H9 (cell line): ENCODE data around the gene C11orf87. TPM values are rescaled to one million over a fixed set of nuclear protein-coding genes. Genes with fewer than 3 reads are reported as not detected.

Source experiments
- DNase-seq: peaks from one replicate; pipeline ENCODE4 v3.0.0-alpha.2; 2017
- H2AFZ ChIP-seq: one replicate; pipeline ENCODE4 v1.6.1; 2013; ENCODE audit warnings: mild to moderate bottlenecking, low read length, control low read depth, moderate library complexity
- H2AK5ac ChIP-seq: 2 replicates; pipeline ENCODE4 v1.6.1; 2013; ENCODE audit warnings: low read length, control low read depth, mixed read lengths; ENCODE audit not compliant: insufficient read length
- H2BK120ac ChIP-seq: one replicate; pipeline ENCODE4 v1.6.1; 2013; ENCODE audit warnings: low read depth, mild to moderate bottlenecking, low read length, control low read depth, inconsistent platforms; ENCODE audit not compliant: poor library complexity, severe bottlenecking
- H2BK12ac ChIP-seq: 2 replicates; pipeline ENCODE4 v1.6.1; 2013; ENCODE audit warnings: low read length, control low read depth, mixed read lengths, low read depth; ENCODE audit not compliant: insufficient read length
- H2BK15ac ChIP-seq: 2 replicates; pipeline ENCODE4 v1.6.1; 2013; ENCODE audit warnings: low read depth, low read length, control low read depth
- H2BK20ac ChIP-seq: one replicate; pipeline ENCODE4 v1.6.1; 2013; ENCODE audit warnings: low read depth, mild to moderate bottlenecking, low read length, control low read depth, inconsistent platforms; ENCODE audit not compliant: poor library complexity, severe bottlenecking
- H2BK5ac ChIP-seq: 2 replicates; pipeline ENCODE4 v1.6.1; 2013; ENCODE audit warnings: low read length, control low read depth, mixed read lengths; ENCODE audit not compliant: insufficient read length
- H3K14ac ChIP-seq: 2 replicates; pipeline ENCODE4 v1.6.1; 2013; ENCODE audit warnings: low read length, control low read depth; ENCODE audit not compliant: insufficient read depth
- H3K18ac ChIP-seq: 2 replicates; pipeline ENCODE4 v1.6.1; 2013; ENCODE audit warnings: low read depth, mild to moderate bottlenecking, mixed read lengths, low read length, control low read depth; ENCODE audit not compliant: insufficient read length
- H3K23ac ChIP-seq: 2 replicates; pipeline ENCODE4 v1.6.1; 2013; ENCODE audit warnings: low read length, control low read depth, mixed read lengths, low read depth; ENCODE audit not compliant: insufficient read length
- H3K23me2 ChIP-seq: 2 replicates; pipeline ENCODE4 v1.6.1; 2013; ENCODE audit warnings: low read depth, mild to moderate bottlenecking, mixed read lengths, low read length, control low read depth; ENCODE audit not compliant: insufficient read length, poor library complexity, severe bottlenecking
- H3K27ac ChIP-seq: 2 replicates; pipeline ENCODE4 v1.5.1; 2013; ENCODE audit warnings: low read length, control low read depth, mixed read lengths, low read depth; ENCODE audit not compliant: insufficient read length
- H3K27me3 ChIP-seq: 2 replicates; pipeline ENCODE4 v1.6.1; 2013; ENCODE audit warnings: low read length, control low read depth, inconsistent platforms; ENCODE audit not compliant: insufficient read depth
- H3K4ac ChIP-seq: 2 replicates; pipeline ENCODE4 v1.6.1; 2013; ENCODE audit warnings: low read depth, mild to moderate bottlenecking, control low read depth, inconsistent platforms, low read length, moderate library complexity
- H3K4me1 ChIP-seq: 2 replicates; pipeline ENCODE4 v1.6.1; 2013; ENCODE audit warnings: low read length, control low read depth, inconsistent platforms; ENCODE audit not compliant: insufficient read depth
- H3K4me2 ChIP-seq: 2 replicates; pipeline ENCODE4 v1.6.1; 2013; ENCODE audit warnings: low read length, control low read depth, mixed read lengths; ENCODE audit not compliant: insufficient read length, insufficient read depth
- H3K56ac ChIP-seq: 2 replicates; pipeline ENCODE4 v1.6.1; 2013; ENCODE audit warnings: low read depth, mild to moderate bottlenecking, mixed read lengths, low read length, control low read depth; ENCODE audit not compliant: insufficient read length
- H3K79me1 ChIP-seq: 2 replicates; pipeline ENCODE4 v1.6.1; 2013; ENCODE audit warnings: low read depth, mild to moderate bottlenecking, moderate library complexity, low read length, control low read depth, inconsistent platforms; ENCODE audit not compliant: insufficient read depth, poor library complexity, severe bottlenecking
- H3K79me2 ChIP-seq: 2 replicates; pipeline ENCODE4 v1.6.1; 2013; ENCODE audit warnings: low read length, control low read depth, inconsistent platforms; ENCODE audit not compliant: insufficient read depth
- H3K9ac ChIP-seq: 2 replicates; pipeline ENCODE4 v1.6.1; 2013; ENCODE audit warnings: low read length, control low read depth, mixed read lengths; ENCODE audit not compliant: insufficient read length; ENCODE audit errors: extremely low read depth
- H3K9me3 ChIP-seq: one replicate; pipeline ENCODE4 v1.6.1; 2013; ENCODE audit warnings: low read depth, low read length, inconsistent platforms; ENCODE audit not compliant: control insufficient read depth
- H3T11ph ChIP-seq: one replicate; pipeline ENCODE4 v1.6.1; 2013; ENCODE audit warnings: mild to moderate bottlenecking, low read length, control low read depth, inconsistent platforms
- H4K20me1 ChIP-seq: one replicate; pipeline ENCODE4 v1.6.1; 2013; ENCODE audit not compliant: control insufficient read depth, insufficient read length, insufficient read depth
- H4K5ac ChIP-seq: 2 replicates; pipeline ENCODE4 v1.6.1; 2013; ENCODE audit warnings: low read depth, mild to moderate bottlenecking, mixed read lengths, low read length, control low read depth; ENCODE audit not compliant: insufficient read length
- H4K8ac ChIP-seq: replicated peaks from 2 replicates; pipeline ENCODE4 v1.6.1; 2013; ENCODE audit warnings: low read length, control low read depth, mixed read lengths, low read depth; ENCODE audit not compliant: insufficient read length
- H4K91ac ChIP-seq: 2 replicates; pipeline ENCODE4 v1.6.1; 2013; ENCODE audit warnings: low read depth, mild to moderate bottlenecking, moderate library complexity, mixed read lengths, low read length, control low read depth; ENCODE audit not compliant: insufficient read length
- H3K27ac Mint-ChIP-seq, 3 experiments: 2 replicates in 2 of 3; 3 replicates in 1 of 3; pipeline ENCODE4 v1.8.0; 2020 to 2021; ENCODE audit warnings: mixed read lengths in 3 of 3, mild to moderate bottlenecking in 1 of 3, moderate library complexity in 1 of 3
- H3K27me3 Mint-ChIP-seq: 2 replicates; pipeline ENCODE4 v1.8.0; 2021; ENCODE audit warnings: low read depth, mild to moderate bottlenecking, moderate library complexity, mixed read lengths
- H3K36me3 Mint-ChIP-seq, 3 experiments: 2 replicates in 2 of 3; 3 replicates in 1 of 3; pipeline ENCODE4 v1.8.0; 2020 to 2021; ENCODE audit warnings: low read depth in 3 of 3, mixed read lengths in 3 of 3; ENCODE audit not compliant: insufficient read depth in 1 of 3
- H3K4me1 Mint-ChIP-seq, 2 experiments: 2 replicates each; pipeline ENCODE4 v1.8.0; 2020; ENCODE audit warnings: mixed read lengths in 2 of 2
- H3K4me3 Mint-ChIP-seq, 2 experiments: 2 replicates in 1 of 2; 3 replicates in 1 of 2; pipeline ENCODE4 v1.8.0; 2020 to 2021; ENCODE audit warnings: mild to moderate bottlenecking in 2 of 2, mixed read lengths in 2 of 2, moderate library complexity in 1 of 2
- H3K9me3 Mint-ChIP-seq, 2 experiments: 2 replicates in 1 of 2; 3 replicates in 1 of 2; pipeline ENCODE4 v1.8.0; 2020; ENCODE audit warnings: mild to moderate bottlenecking in 2 of 2, mixed read lengths in 2 of 2, moderate library complexity in 1 of 2
- WGBS: extraction: QIAGEN DNeasy Blood & Tissue Kit; methylation state at CpG from one replicate; pipeline ENCODE4 v1.1.7; 2013; ENCODE audit warnings: missing lambda C conversion rate, low lambda C conversion rate, mixed read lengths; ENCODE audit not compliant: insufficient read length; ENCODE audit errors: extremely low coverage; 5-methylcytosine and 5-hydroxymethylcytosine counted together
- total RNA-seq: library from RNA; stranded (reverse); gene quantifications from 2 replicates; pipeline ENCODE4 v1.2.1, GENCODE V29; 2021
- TF ChIP-seq, protein P1 (sequence below): fragments of 200-600 bp; sonication (generic); conservative IDR thresholded peaks from 3 replicates; pipeline ENCODE4 v1.8.0; 2021; ENCODE audit warnings: antibody characterized with exemption, mild to moderate bottlenecking

The C11orf87 gene
- total RNA-seq, 1 experiment from 2014 or later, result 0.11 TPM

DNA sequence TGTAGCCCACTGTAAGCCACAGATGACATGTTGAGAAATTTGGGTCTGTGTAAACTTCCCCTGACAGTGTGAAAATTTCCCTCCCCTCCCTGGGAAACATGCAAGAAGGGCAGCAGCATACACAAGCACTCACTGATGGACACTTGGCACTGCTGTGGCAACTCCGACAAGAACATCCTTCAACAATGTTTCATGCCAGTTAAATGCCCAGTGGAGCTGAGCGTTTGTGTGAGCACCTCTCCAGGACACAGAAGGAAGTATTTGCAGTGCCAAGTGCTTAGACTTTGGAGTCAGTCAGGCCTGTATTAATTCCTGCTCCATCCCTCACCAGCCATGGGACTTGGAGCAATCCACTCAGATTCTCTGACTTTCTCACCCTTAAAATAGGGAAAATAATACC, 17.7 kb downstream of the C11orf87 start:
- peaks cover 2% of the 10 kb centered on the region; the same call in 1 of the 2 replicates for H3K27me3 ChIP-seq
- no peak overlapping the region for H3K27ac ChIP-seq
- no peaks in the 10 kb centered on the region for H3K79me2 ChIP-seq
- Mint-ChIP-seq H3K27me3 (no peaks in the 10 kb centered on the region), H3K4me3 (no peak overlapping the region), H3K27ac (no peak overlapping the region), H3K4me1 (peaks cover 9 to 13% of the 10 kb centered on the region in 2 experiments), H3K36me3 (no peaks in the 10 kb centered on the region), H3K9me3 (no peaks in the 10 kb centered on the region)
- no peak overlapping the region for H2BK20ac ChIP-seq
- no peaks in the 10 kb centered on the region for H4K20me1 ChIP-seq
- no CpG with 5 or more reads among the region's 2 CpGs for WGBS
- H3T11ph ChIP-seq, result no peak overlapping the region
- no peak overlapping the region for H3K56ac ChIP-seq
- H2BK5ac ChIP-seq, result no peak overlapping the region
- no peaks in the 10 kb centered on the region; the same call in 1 of the 2 replicates for H3K4me1 ChIP-seq
- H3K79me1 ChIP-seq, result no peaks in the 10 kb centered on the region
- H3K14ac ChIP-seq, result no peak overlapping the region
- no peak overlapping the region for H4K5ac ChIP-seq
- no peak overlapping the region for H2BK120ac ChIP-seq
- no peak overlapping the region for H3K4ac ChIP-seq
- no peak for DNase-seq
- no peaks in the 10 kb centered on the region for H3K23me2 ChIP-seq
- H4K91ac ChIP-seq, result no peak overlapping the region
- no peak overlapping the region for H2BK15ac ChIP-seq
- H3K18ac ChIP-seq, result no peak overlapping the region
- H3K4me2 ChIP-seq, result no peak overlapping the region
- H2AFZ ChIP-seq, result no peak overlapping the region
- no peaks in the 10 kb centered on the region for H3K9me3 ChIP-seq
- H3K23ac ChIP-seq, result no peak overlapping the region
- H2BK12ac ChIP-seq, result no peak overlapping the region
- H4K8ac ChIP-seq, result no peak overlapping the region
- H3K9ac ChIP-seq, result no peak overlapping the region
- TF ChIP-seq, protein P1, sequence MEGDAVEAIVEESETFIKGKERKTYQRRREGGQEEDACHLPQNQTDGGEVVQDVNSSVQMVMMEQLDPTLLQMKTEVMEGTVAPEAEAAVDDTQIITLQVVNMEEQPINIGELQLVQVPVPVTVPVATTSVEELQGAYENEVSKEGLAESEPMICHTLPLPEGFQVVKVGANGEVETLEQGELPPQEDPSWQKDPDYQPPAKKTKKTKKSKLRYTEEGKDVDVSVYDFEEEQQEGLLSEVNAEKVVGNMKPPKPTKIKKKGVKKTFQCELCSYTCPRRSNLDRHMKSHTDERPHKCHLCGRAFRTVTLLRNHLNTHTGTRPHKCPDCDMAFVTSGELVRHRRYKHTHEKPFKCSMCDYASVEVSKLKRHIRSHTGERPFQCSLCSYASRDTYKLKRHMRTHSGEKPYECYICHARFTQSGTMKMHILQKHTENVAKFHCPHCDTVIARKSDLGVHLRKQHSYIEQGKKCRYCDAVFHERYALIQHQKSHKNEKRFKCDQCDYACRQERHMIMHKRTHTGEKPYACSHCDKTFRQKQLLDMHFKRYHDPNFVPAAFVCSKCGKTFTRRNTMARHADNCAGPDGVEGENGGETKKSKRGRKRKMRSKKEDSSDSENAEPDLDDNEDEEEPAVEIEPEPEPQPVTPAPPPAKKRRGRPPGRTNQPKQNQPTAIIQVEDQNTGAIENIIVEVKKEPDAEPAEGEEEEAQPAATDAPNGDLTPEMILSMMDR, result no peak
- no peak overlapping the region for H2AK5ac ChIP-seq
